Fibroblast of the aortic adventitia (primary cell): ENCODE measurements around the gene HMCN1. TPM values are rescaled to one million over a fixed set of nuclear protein-coding genes. Genes with fewer than 3 reads are reported as not detected.
A peak's percentile ranks its signal among the peaks of the same experiment; 100 is the strongest.

ENCODE experiments used
- DNase-seq: peaks from one replicate; pipeline ENCODE4 v3.0.0-alpha.2; 2010; ENCODE audit warnings: low read depth
- H3K4me3 ChIP-seq: 2 replicates; pipeline ENCODE4 v1.5.1; 2011; ENCODE audit warnings: low read depth, mild to moderate bottlenecking, control low read depth, low read length, moderate library complexity
- CTCF ChIP-seq: IDR thresholded peaks from 2 replicates; pipeline ENCODE4 v1.5.1; 2011; ENCODE audit warnings: mild to moderate bottlenecking, low read length, control low read depth, inconsistent platforms; ENCODE audit not compliant: insufficient read depth
- total RNA-seq: library from RNA; depleted of rRNA; stranded (reverse); fragments of >200 nt; gene quantifications from 2 replicates; pipeline ENCODE4 v1.2.3, GENCODE V29; 2012; ENCODE audit warnings: low replicate concordance

Gene HMCN1
- total RNA-seq, 1 donor: 106 TPM

DNA sequence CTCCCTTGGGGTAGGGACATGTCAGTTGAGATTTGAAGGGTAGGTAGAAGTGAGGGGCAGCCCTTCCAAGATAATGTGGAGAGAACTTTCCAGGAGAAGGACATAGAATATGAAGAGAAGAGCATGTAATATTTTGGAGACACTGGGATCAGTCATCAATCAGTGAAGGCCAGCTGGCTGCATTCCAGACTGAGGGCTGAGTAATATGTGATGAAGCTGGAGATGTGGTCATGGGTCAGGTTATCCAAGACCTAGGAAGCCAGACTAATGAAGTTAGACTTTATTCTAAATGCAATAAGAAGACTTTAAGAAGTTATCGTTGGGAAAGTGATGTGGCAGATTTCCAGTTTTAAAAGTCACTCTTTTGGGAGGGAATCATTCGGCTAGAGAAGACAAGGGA lies 262.0 kb downstream of the HMCN1 start:
- no peak overlapping the region for H3K4me3 ChIP-seq
- no peak for TF ChIP-seq CTCF
- peak; percentile 84 for DNase-seq

DNA sequence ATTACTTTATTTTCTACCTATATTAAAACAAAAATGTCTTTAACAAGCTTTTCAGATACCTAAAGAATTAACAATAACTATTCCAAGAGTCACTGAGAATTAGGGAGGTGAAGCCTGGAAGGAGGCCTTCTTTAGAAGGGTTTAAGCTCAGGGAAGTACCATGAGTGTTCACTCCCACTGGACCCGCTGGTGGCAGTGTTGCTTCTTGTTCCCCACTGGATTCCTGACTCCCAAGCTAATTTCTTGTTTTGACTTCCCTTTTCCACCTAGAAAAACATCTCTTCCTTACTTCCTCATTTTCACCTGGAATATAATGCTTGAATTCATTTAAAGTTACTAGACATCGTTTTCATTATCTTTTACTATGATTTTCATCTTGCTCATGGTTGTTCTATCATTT lies 264.2 kb downstream of the HMCN1 start:
- H3K4me3 ChIP-seq: no peak overlapping the region
- no peak for DNase-seq

DNA sequence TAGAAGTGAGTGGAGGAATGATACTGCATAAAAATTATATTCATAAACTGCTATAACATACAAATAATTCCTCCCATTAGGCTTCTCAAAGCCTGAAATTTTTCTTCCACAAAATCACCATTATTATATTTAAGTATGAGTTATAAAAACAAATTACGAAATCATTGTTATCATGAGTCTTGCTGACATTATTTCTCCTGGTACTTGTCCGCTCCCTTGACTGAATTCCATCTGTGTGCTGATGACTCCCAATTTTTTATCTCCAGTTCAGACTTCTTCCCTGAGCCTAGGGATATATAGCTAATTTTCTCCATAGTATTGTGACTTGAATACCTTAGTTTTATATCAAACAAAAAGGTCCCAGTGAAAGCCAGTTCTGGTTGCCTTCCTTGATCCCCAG lies 268.2 kb downstream of the HMCN1 start:
- H3K4me3 ChIP-seq: no peak overlapping the region
- peak; percentile 41 for DNase-seq
- TF ChIP-seq CTCF: no peak

More for the DNA sequence above, 264.2 kb downstream of the HMCN1 start:
- no peak for TF ChIP-seq CTCF

GRCh38 chr1:186009039-186009737 lies 275.0 kb downstream of the HMCN1 start:
- peak overlapping the region; percentile 10 for H3K4me3 ChIP-seq
- no peak for TF ChIP-seq CTCF
- peak; percentile 98 for DNase-seq

GRCh38 chr1:186014370-186015037 lies 280.3 kb downstream of the HMCN1 start:
- TF ChIP-seq CTCF: no peak
- H3K4me3 ChIP-seq: no peak overlapping the region
- peak; percentile 72 for DNase-seq

- TF ChIP-seq CTCF: no peak
- H3K4me3 ChIP-seq: no peak overlapping the region
- no peak for DNase-seq
Measured at GRCh38 chr1:186016856-186017255, 282.7 kb downstream of the HMCN1 start.
